K562 (cell line): ENCODE results near the gene VIT. TPM values are rescaled to one million over a fixed set of nuclear protein-coding genes. Genes with fewer than 3 reads are reported as not detected.

ENCODE experiments used
- ATAC-seq: fragments of 200-7000 bp; cut with Tn5 transposase; 3 replicates; pipeline ENCODE4 v1.9.1; 2020; ENCODE audit warnings: moderate library complexity
- BruUV-seq: library from RNA; stranded (reverse); fragments of 400-500 nt; replicated peaks from 2 replicates; lab custom pipeline; 2021; lab: Mats Ljungman, UMichigan
- CTCF ChIA-PET: fragments of 300-600 bp; formaldehyde crosslinking; extraction: SDS; loops from one replicate; lab custom pipeline; 2021; ENCODE audit warnings: low intra/inter-chr PET ratio; lab: Yijun Ruan, JAX
- POLR2A ChIA-PET: fragments of 300-600, 350-650 bp; sonication (Branson Sonifier 250); formaldehyde crosslinking; extraction: SDS; loops from one replicate; lab custom pipeline; 2021; ENCODE audit warnings: antibody characterized with exemption, inconsistent platforms; lab: Yijun Ruan, JAX
- DNase-seq, 4 experiments: peaks; one replicate each; pipeline versions ENCODE4 v3.0.0 to v3.0.0-alpha.2; 2011 to 2018; ENCODE audit warnings: low spot score in 3 of 4, mixed read lengths in 3 of 4; ENCODE audit errors: extremely low read depth in 1 of 4
- FAIRE-seq: peaks from 2 replicates; lab custom pipeline; 2011; peaks lifted over from hg19 to GRCh38; lab: Jason Lieb, UNC
- H2AFZ ChIP-seq: 2 replicates; pipeline ENCODE4 v1.6.0; 2011; ENCODE audit warnings: low read depth, low read length, control low read depth, inconsistent platforms
- H3K27ac ChIP-seq: fragments of 200-600 bp; 3 replicates; pipeline ENCODE4 v1.8.0; 2011; ENCODE audit warnings: low read depth, mild to moderate bottlenecking, control low read depth, inconsistent platforms, low read length, moderate library complexity, mixed read lengths; ENCODE audit errors: extremely low read depth
- H3K27me3 ChIP-seq, 2 experiments: fragments of 300-600 bp in 1 of 2; 2 replicates in 1 of 2; 3 replicates in 1 of 2; pipeline versions ENCODE4 v1.6.0 to v1.8.0; 2011; ENCODE audit warnings: inconsistent platforms in 2 of 2, low read length in 2 of 2, mild to moderate bottlenecking in 1 of 2, mixed read lengths in 1 of 2, moderate library complexity in 1 of 2; ENCODE audit not compliant: control insufficient read depth in 2 of 2, insufficient read depth in 2 of 2
- H3K36me3 ChIP-seq: fragments of 300-600 bp; 3 replicates; pipeline ENCODE4 v1.8.0; 2011; ENCODE audit warnings: mild to moderate bottlenecking, low read length, inconsistent platforms; ENCODE audit not compliant: control insufficient read depth, insufficient read depth
- H3K4me1 ChIP-seq, 2 experiments: fragments of 200-600 bp in 1 of 2; replicated peaks in 1 of 2; 2 replicates in 1 of 2; 3 replicates in 1 of 2; pipeline versions ENCODE4 v1.5.1 to v1.8.0; 2011; ENCODE audit warnings: inconsistent platforms in 2 of 2, low read length in 2 of 2, mild to moderate bottlenecking in 1 of 2, mixed read lengths in 1 of 2, moderate library complexity in 1 of 2; ENCODE audit not compliant: control insufficient read depth in 2 of 2, insufficient read depth in 2 of 2
- H3K4me2 ChIP-seq: 2 replicates; pipeline ENCODE4 v1.6.1; 2011; ENCODE audit warnings: low read length, control low read depth, inconsistent platforms, mixed read lengths; ENCODE audit not compliant: insufficient read depth
- H3K4me3 ChIP-seq: fragments of 200-600 bp; sonication (generic), shearing (Covaris generic); 2 replicates; pipeline ENCODE4 v1.5.1; 2016; ENCODE audit warnings: control low read depth, inconsistent platforms
- H3K79me2 ChIP-seq: fragments of 200-600 bp; 3 replicates; pipeline ENCODE4 v1.8.0; 2011; ENCODE audit warnings: low read length, inconsistent platforms; ENCODE audit not compliant: control insufficient read depth, insufficient read depth
- H3K9ac ChIP-seq, 2 experiments: 2 replicates each; pipeline versions ENCODE4 v1.6.0 to v1.6.1; 2011; ENCODE audit warnings: low read depth in 2 of 2, low read length in 2 of 2, control low read depth in 1 of 2, inconsistent platforms in 1 of 2, mild to moderate bottlenecking in 1 of 2, mixed read lengths in 1 of 2; ENCODE audit not compliant: insufficient read depth in 1 of 2
- H3K9me1 ChIP-seq: one replicate; pipeline ENCODE4 v1.6.0; 2011; ENCODE audit warnings: inconsistent platforms, mild to moderate bottlenecking, low read length, moderate library complexity; ENCODE audit not compliant: control insufficient read depth, insufficient read depth
- H3K9me3 ChIP-seq: replicated peaks from 2 replicates; pipeline ENCODE4 v1.5.1; 2011; ENCODE audit warnings: low read depth, low read length, inconsistent platforms; ENCODE audit not compliant: control insufficient read depth, insufficient read depth
- H4K20me1 ChIP-seq: replicated peaks from 2 replicates; pipeline ENCODE4 v1.6.1; 2011; ENCODE audit warnings: low read length, inconsistent platforms, mixed read lengths; ENCODE audit not compliant: control insufficient read depth, insufficient read depth
- RCOR1 ChIP-seq, 2 experiments: IDR thresholded peaks; 2 replicates each; pipeline ENCODE4 v1.6.1; 2012; ENCODE audit warnings: low read depth in 2 of 2, low read length in 2 of 2, borderline replicate concordance in 1 of 2, improper control_type of control experiment in 1 of 2
- WGBS: fragments of 100-300 bp; shearing (Covaris generic); methylation state at CpG from one replicate; pipeline ENCODE4 v1.1.6; 2016; ENCODE audit warnings: low coverage, mixed read lengths; ENCODE audit not compliant: insufficient coverage; ENCODE audit errors: missing lambda C conversion rate; 5-methylcytosine and 5-hydroxymethylcytosine counted together
- in situ Hi-C: fragments of 300-500 bp; cut with MboI; formaldehyde crosslinking; loops from 4 replicates; pipeline ENCODE4 v1.15.0; 2018; ENCODE audit warnings: inconsistent platforms, mixed read lengths
- intact Hi-C: fragments of 100-400 bp; cut with micrococcal nuclease; formaldehyde crosslinking; loops from 2 replicates; pipeline ENCODE4 v1.14.2; 2022
- polyA plus RNA-seq, 8 experiments: library from polyadenylated mRNA; depleted of rRNA in 4 of 8; stranded (reverse) in 5 of 8; unstranded in 3 of 8; fragments of >200 nt; fragmentation: Nextera tagmentation in 2 of 8; fragmentation: Illumina TruSeq in 1 of 8; extraction: Ambion mirVana in 2 of 8; extraction: Trizol in 1 of 8; gene quantifications; 2 replicates each; pipeline versions ENCODE4 v1.2.1 to v1.2.3, GENCODE V29; 2011 to 2014; ENCODE audit warnings: inconsistent platforms in 1 of 8, missing spikeins in 1 of 8
- total RNA-seq, 7 experiments: library from RNA; depleted of rRNA in 6 of 7; stranded (reverse); fragments of >200 nt in 6 of 7; fragmentation: Illumina TruSeq in 2 of 7; extraction: Trizol in 2 of 7; gene quantifications; 2 replicates each; pipeline versions ENCODE4 v1.2.1 to v1.2.3, GENCODE V29; 2011 to 2021; ENCODE audit warnings: low replicate concordance in 1 of 7
- TF ChIP-seq, protein P1 (sequence below), 2 experiments: IDR thresholded peaks; 2 replicates each; pipeline ENCODE4 v1.6.1; 2011; ENCODE audit warnings: borderline replicate concordance in 1 of 2, control low read depth in 1 of 2, low read depth in 1 of 2, low read length in 1 of 2, mild to moderate bottlenecking in 1 of 2, mixed read lengths in 1 of 2, moderate library complexity in 1 of 2; ENCODE audit not compliant: insufficient read depth in 1 of 2, insufficient read length in 1 of 2, poor library complexity in 1 of 2, severe bottlenecking in 1 of 2; ENCODE audit errors: extremely low read depth in 1 of 2

VIT gene
- total and polyA plus RNA-seq, 9 of the 15 experiments (the other 6 are each of a cell fraction or from before 2014, with no cell fraction given), result not detected

- TF ChIP-seq, protein P1, sequence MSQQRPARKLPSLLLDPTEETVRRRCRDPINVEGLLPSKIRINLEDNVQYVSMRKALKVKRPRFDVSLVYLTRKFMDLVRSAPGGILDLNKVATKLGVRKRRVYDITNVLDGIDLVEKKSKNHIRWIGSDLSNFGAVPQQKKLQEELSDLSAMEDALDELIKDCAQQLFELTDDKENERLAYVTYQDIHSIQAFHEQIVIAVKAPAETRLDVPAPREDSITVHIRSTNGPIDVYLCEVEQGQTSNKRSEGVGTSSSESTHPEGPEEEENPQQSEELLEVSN (IDR thresholded peaks at IDR 0.05; ENCODE audit: borderline replicate concordance in 1 of 2, extremely low read depth in 1 of 2, insufficient read depth in 1 of 2, insufficient read length in 1 of 2, low read depth in 1 of 2, low read length in 1 of 2, poor library complexity in 1 of 2, severe bottlenecking in 1 of 2), result peak in 1 of 2 experiments; percentile 9
- no peak for TF ChIP-seq RCOR1 (IDR thresholded peaks at IDR 0.05; ENCODE audit: borderline replicate concordance in 1 of 2, low read depth in 2 of 2, low read length in 2 of 2)
- peaks cover 0 to 8% of the 10 kb centered on the region in 2 experiments; a peak in 2 of 5 replicates for H3K27me3 ChIP-seq
- WGBS, result 60% methylated on average over 29 of the region's 35 CpGs
- no peaks in the 10 kb centered on the region for H4K20me1 ChIP-seq
- H3K27ac ChIP-seq, result no peak overlapping the region
- peaks cover 4 to 7% of the 10 kb centered on the region in 2 experiments; a peak in 2 of 5 replicates for H3K4me1 ChIP-seq
- BruUV-seq, result no TSS peak
- no peak overlapping the region for H2AFZ ChIP-seq
- H3K9me1 ChIP-seq, result no peaks in the 10 kb centered on the region
- no peak overlapping the region for H3K4me3 ChIP-seq
- no peaks in the 10 kb centered on the region for H3K36me3 ChIP-seq
- no peaks in the 10 kb centered on the region for H3K79me2 ChIP-seq
- ATAC-seq, result no peak
- H3K4me2 ChIP-seq, result no peak overlapping the region
- no peak for FAIRE-seq
- ChIA-PET POLR2A (no interaction called here), CTCF (no interaction called here)
- DNase-seq, result no peak
- H3K9ac ChIP-seq, result peak overlapping the region in 1 of 2 experiments; percentile 50; a peak in 1 of 4 replicates
- in situ Hi-C loops (no loop called here), intact Hi-C loops (no loop called here)
- H3K9me3 ChIP-seq, result no peaks in the 10 kb centered on the region
These were observed 112.0 kb downstream of the VIT start for GRCh38 chr2:36808386-36809068.
